ENCODE measurements around the gene PRMT5. TPM values are rescaled to one million over a fixed set of nuclear protein-coding genes. Genes with fewer than 3 reads are reported as not detected.

The PRMT5 gene
- total RNA-seq, 1 donor from 2014 or later = 65.6 TPM

DNA sequence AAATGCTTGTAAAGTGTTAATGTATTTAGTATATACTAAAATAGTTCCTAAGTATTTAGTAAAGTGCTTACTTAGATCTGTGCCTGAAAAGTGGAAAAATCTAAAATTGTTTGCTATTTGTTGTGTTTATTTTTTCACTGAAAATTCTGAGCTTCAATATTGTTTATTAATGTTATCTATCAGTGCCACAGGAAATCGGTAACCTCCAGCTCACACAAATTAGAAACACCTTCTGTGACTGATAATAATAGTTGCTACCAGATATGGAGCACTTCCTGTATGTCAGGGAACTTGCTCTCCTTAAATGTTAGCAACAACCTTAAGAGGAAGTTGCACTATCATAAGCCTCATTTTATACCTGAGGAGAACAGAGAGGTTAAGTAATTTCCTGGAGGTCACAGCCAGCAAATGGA lies 58.4 kb downstream of the PRMT5 start:
- DNase-seq (ENCODE audit: extremely low spot score in 2 of 2) = no peak
- peak overlapping the region; percentile 99 for H3K27ac ChIP-seq
- H3K9me3 ChIP-seq = no peaks in the 10 kb centered on the region
- peaks cover 34% of the 10 kb centered on the region for H3K4me1 ChIP-seq
- no peaks in the 10 kb centered on the region for H3K27me3 ChIP-seq
- intact Hi-C loops (cut with DNase I) = no loop called here
- peak overlapping the region; percentile 88 to 92 for H3K4me3 ChIP-seq
- TF ChIP-seq CTCF (IDR thresholded peaks at IDR 0.05) = no peak
- no peak for TF ChIP-seq POLR2AphosphoS5 (IDR thresholded peaks at IDR 0.05; ENCODE audit: insufficient read depth in 1 of 2, low read depth in 1 of 2)
- no peak for TF ChIP-seq POLR2A (IDR thresholded peaks at IDR 0.05)
- peaks cover 8 to 23% of the 10 kb centered on the region in 2 donors for H3K36me3 ChIP-seq

Other genes with a start within 250 kb of the PRMT5 start
- gene OXA1L, start 162.7 kb downstream of the PRMT5 start, total RNA-seq = 90.8 TPM
- gene SLC7A7, start 113.9 kb downstream of the PRMT5 start, total RNA-seq = 7.4 TPM
- 68.0 TPM for gene MRPL52, start 99.5 kb downstream of the PRMT5 start, total RNA-seq
- 187 TPM for gene MMP14, start 92.8 kb downstream of the PRMT5 start, total RNA-seq
- gene LRP10, start 57.6 kb downstream of the PRMT5 start, total RNA-seq = 137 TPM
- gene REM2, start 46.2 kb downstream of the PRMT5 start, total RNA-seq = 3.9 TPM
- gene RBM23, start 10.2 kb downstream of the PRMT5 start, total RNA-seq = 68.5 TPM
- 65.6 TPM for gene HAUS4, start 27.7 kb upstream of the PRMT5 start, total RNA-seq
- gene AJUBA, start 53.2 kb upstream of the PRMT5 start, total RNA-seq = 21.9 TPM
- gene C14orf93, start 80.8 kb upstream of the PRMT5 start, total RNA-seq = 16.0 TPM
- 92.8 TPM for gene PSMB5, start 105.5 kb upstream of the PRMT5 start, total RNA-seq
- not detected for gene PSMB11, start 112.8 kb upstream of the PRMT5 start, total RNA-seq
- gene CDH24, start 128.1 kb upstream of the PRMT5 start, total RNA-seq = 5.4 TPM
- 121 TPM for gene ACIN1, start 165.8 kb upstream of the PRMT5 start, total RNA-seq
- 13.8 TPM for gene C14orf119, start 166.1 kb upstream of the PRMT5 start, total RNA-seq
- not detected for gene CIROP, start 175.6 kb upstream of the PRMT5 start, total RNA-seq
- not detected for gene CEBPE, start 189.9 kb upstream of the PRMT5 start, total RNA-seq